HCT116 (cell line): ENCODE results near the gene C1QA. TPM values are rescaled to one million over a fixed set of nuclear protein-coding genes. Genes with fewer than 3 reads are reported as not detected.

Experiments
- ATAC-seq: fragments of 200-7000 bp; cut with Tn5 transposase; 2 replicates; pipeline ENCODE4 v1.9.1; 2020; ENCODE audit warnings: mild to moderate bottlenecking, moderate library complexity
- BruUV-seq: library from RNA; stranded (reverse); fragments of 400-500 nt; replicated peaks from 2 replicates; lab custom pipeline; 2021; lab: Mats Ljungman, UMichigan
- CTCF ChIA-PET: fragments of 300-600 bp; sonication (Branson Sonifier 250); formaldehyde crosslinking; loops from one replicate; lab custom pipeline; 2021; ENCODE audit warnings: antibody characterized with exemption; lab: Charles Lee
- POLR2A ChIA-PET: fragments of 300-600, 350-600 bp; sonication (Branson Sonifier 250); formaldehyde crosslinking; loops from one replicate; lab custom pipeline; 2021; ENCODE audit warnings: antibody characterized with exemption; lab: Charles Lee
- RAD21 ChIA-PET, 2 experiments: fragments of 300-600 bp; sonication (Branson Sonifier 250); formaldehyde crosslinking; loops; one replicate each; lab custom pipeline; 2023; ENCODE audit warnings: low total read pairs in 2 of 2; ENCODE audit not compliant: uncharacterized antibody in 2 of 2, unreplicated experiment in 2 of 2, low non-redundant PET in 1 of 2; lab: Charles Lee
- DNase-seq: peaks from one replicate; pipeline ENCODE4 v3.0.0-alpha.2; 2010; ENCODE audit warnings: low read depth, low spot score
- H2AFZ ChIP-seq: fragments of 200-600 bp; shearing (Covaris generic), sonication (generic); 2 replicates; pipeline ENCODE4 v1.6.1; 2017; ENCODE audit warnings: low read depth, mixed run types, mixed read lengths, antibody characterized with exemption, low read length; ENCODE audit not compliant: poor library complexity, severe bottlenecking
- H3K27ac ChIP-seq: 2 replicates; pipeline ENCODE4 v1.5.1; 2012; ENCODE audit warnings: low read depth, low read length
- H3K27me3 ChIP-seq: fragments of 200-600 bp; sonication (generic); 2 replicates; pipeline ENCODE4 v1.6.1; 2016; ENCODE audit warnings: mixed run types, low read length, mixed read lengths; ENCODE audit not compliant: insufficient read depth
- H3K36me3 ChIP-seq, 2 experiments: fragments of 200-500 bp in 1 of 2; fragments of 200-600 bp in 1 of 2; sonication (Bioruptor generic) in 1 of 2; sonication (generic) in 1 of 2; 2 replicates each; pipeline versions ENCODE4 v1.5.1 to v1.6.1; 2014 to 2016; ENCODE audit warnings: low read length in 2 of 2, inconsistent platforms in 1 of 2, mixed read lengths in 1 of 2, mixed run types in 1 of 2; ENCODE audit not compliant: insufficient read depth in 2 of 2, control insufficient read depth in 1 of 2
- H3K4me1 ChIP-seq, 2 experiments: fragments of 200-600 bp in 1 of 2; sonication (generic) in 1 of 2; 2 replicates each; pipeline versions ENCODE4 v1.5.1 to v1.6.1; 2012 to 2017; ENCODE audit warnings: low read length in 2 of 2, inconsistent platforms in 1 of 2, mild to moderate bottlenecking in 1 of 2, mixed read lengths in 1 of 2, mixed run types in 1 of 2, moderate library complexity in 1 of 2; ENCODE audit not compliant: insufficient read depth in 2 of 2, control insufficient read depth in 1 of 2
- H3K4me2 ChIP-seq: fragments of 200-600 bp; sonication (generic); 2 replicates; pipeline ENCODE4 v1.6.1; 2017; ENCODE audit warnings: mixed run types, low read length, mixed read lengths
- H3K4me3 ChIP-seq, 2 experiments: fragments of 200-600 bp in 1 of 2; sonication (generic) in 1 of 2; replicated peaks in 1 of 2; 2 replicates each; pipeline ENCODE4 v1.5.1; 2011 to 2016; ENCODE audit warnings: low read length in 2 of 2, control low read depth in 1 of 2, low read depth in 1 of 2, mild to moderate bottlenecking in 1 of 2, mixed read lengths in 1 of 2, mixed run types in 1 of 2
- H3K79me2 ChIP-seq: fragments of 200-600 bp; sonication (generic); 2 replicates; pipeline ENCODE4 v1.6.1; 2017; ENCODE audit warnings: mild to moderate bottlenecking, mixed run types, low read length, moderate library complexity, mixed read lengths; ENCODE audit not compliant: insufficient read depth
- H3K9ac ChIP-seq: fragments of 200-600 bp; sonication (generic); 2 replicates; pipeline ENCODE4 v1.6.1; 2016; ENCODE audit warnings: low read length, mixed read lengths
- H3K9me2 ChIP-seq: fragments of 200-600 bp; sonication (generic), shearing (Covaris generic); 2 replicates; pipeline ENCODE4 v1.6.1; 2017; ENCODE audit warnings: mixed run types, mild to moderate bottlenecking, moderate library complexity; ENCODE audit not compliant: insufficient read depth
- H3K9me3 ChIP-seq, 2 experiments: fragments of 200-500 bp in 1 of 2; fragments of 200-600 bp in 1 of 2; sonication (Bioruptor generic) in 1 of 2; sonication (generic) in 1 of 2; 2 replicates each; pipeline ENCODE4 v1.6.1; 2014 to 2017; ENCODE audit warnings: low read length in 2 of 2, mixed read lengths in 2 of 2, inconsistent platforms in 1 of 2, low read depth in 1 of 2, mild to moderate bottlenecking in 1 of 2, mixed run types in 1 of 2, moderate library complexity in 1 of 2; ENCODE audit not compliant: control insufficient read depth in 1 of 2, insufficient read depth in 1 of 2
- H4K20me1 ChIP-seq: fragments of 200-600 bp; sonication (generic), shearing (Covaris generic); 2 replicates; pipeline ENCODE4 v1.6.1; 2017; ENCODE audit warnings: mixed run types, mild to moderate bottlenecking, moderate library complexity; ENCODE audit not compliant: insufficient read depth
- ELF1 ChIP-seq: IDR thresholded peaks from 2 replicates; pipeline ENCODE4 v1.6.1; 2012; ENCODE audit warnings: low read depth, borderline replicate concordance
- EZH2 ChIP-seq: fragments of 200-600 bp; sonication (generic); IDR thresholded peaks from 2 replicates; pipeline ENCODE4 v1.6.1; 2017; ENCODE audit warnings: antibody characterized with exemption, mixed run types
- FOSL1 ChIP-seq: IDR thresholded peaks from 2 replicates; pipeline ENCODE4 v1.6.1; 2012; ENCODE audit warnings: low read depth
- MAX ChIP-seq: IDR thresholded peaks from 2 replicates; pipeline ENCODE4 v1.6.1; 2012
- RAD21 ChIP-seq: IDR thresholded peaks from 2 replicates; pipeline ENCODE4 v1.6.1; 2012; ENCODE audit warnings: low read depth, mild to moderate bottlenecking
- REST ChIP-seq: IDR thresholded peaks from 2 replicates; pipeline ENCODE4 v1.6.1; 2012; ENCODE audit warnings: low read depth
- SIN3A ChIP-seq: IDR thresholded peaks from 2 replicates; pipeline ENCODE4 v1.6.1; 2012; ENCODE audit warnings: low read depth
- SP1 ChIP-seq: IDR thresholded peaks from 2 replicates; pipeline ENCODE4 v1.6.1; 2012; ENCODE audit warnings: low read depth
- TCF7L2 ChIP-seq: IDR thresholded peaks from 2 replicates; pipeline ENCODE4 v1.7.0; 2011; ENCODE audit warnings: borderline replicate concordance, inconsistent platforms; ENCODE audit not compliant: insufficient read depth, insufficient read length; ENCODE audit errors: extremely low read depth
- YY1 ChIP-seq: IDR thresholded peaks from 2 replicates; pipeline ENCODE4 v1.6.1; 2011; ENCODE audit warnings: low read length, low read depth, moderate library complexity, mild to moderate bottlenecking; ENCODE audit not compliant: insufficient replicate concordance; ENCODE audit errors: extremely low read depth
- intact Hi-C: fragments of 100-400 bp; cut with micrococcal nuclease; formaldehyde crosslinking; loops from 2 replicates; pipeline ENCODE4 v1.10.0; 2022
- total RNA-seq: library from RNA; stranded (reverse); gene quantifications from one replicate; pipeline ENCODE4 v1.2.1, GENCODE V29; 2021; ENCODE audit not compliant: unreplicated experiment

C1QA gene
- total RNA-seq, 1 experiment from 2014 or later: 0.91 TPM

- intact Hi-C loops: no loop called here
- Histone ChIP-seq H3K27me3 (no peaks in the 10 kb centered on the region), H3K9me3 (no peaks in the 10 kb centered on the region), H3K9me2 (no peaks in the 10 kb centered on the region), H3K9ac (no peak overlapping the region), H3K79me2 (no peaks in the 10 kb centered on the region), H2AFZ (no peak overlapping the region), H4K20me1 (no peaks in the 10 kb centered on the region)
- BruUV-seq: no TSS peak
- DNase-seq: no peak
- POLR2A ChIA-PET: no interaction called here
- no peak for TF ChIP-seq MAX
- no peak for TF ChIP-seq EZH2
- no peak for TF ChIP-seq RAD21
- TF ChIP-seq, all 23 proteins: peak for 0
- ATAC-seq: no peak
- CTCF ChIA-PET: no interaction called here
- Histone ChIP-seq H3K4me2 (no peak overlapping the region), H3K4me1 (peaks cover 7 to 13% of the 10 kb centered on the region in 2 experiments), H3K27ac (no peak overlapping the region), H3K36me3 (no peaks in the 10 kb centered on the region), H3K4me3 (no peak overlapping the region)
- RAD21 ChIA-PET: no interaction called here
Observed at GRCh38 chr1:22592051-22592450, 44.4 kb upstream of the C1QA start.

GRCh38 chr1:22592919-22593790 lies 43.3 kb upstream of the C1QA start:
- Histone ChIP-seq H3K36me3 (no peaks in the 10 kb centered on the region), H3K4me3 (peak overlapping the region; percentile 18 to 39), H3K9ac (no peak overlapping the region), H3K27ac (no peak overlapping the region), H2AFZ (no peak overlapping the region), H3K79me2 (no peaks in the 10 kb centered on the region), H3K9me2 (no peaks in the 10 kb centered on the region), H3K4me2 (peak overlapping the region; percentile 69), H3K27me3 (no peaks in the 10 kb centered on the region), H4K20me1 (no peaks in the 10 kb centered on the region), H3K9me3 (no peaks in the 10 kb centered on the region), H3K4me1 (peaks cover 7 to 13% of the 10 kb centered on the region in 2 experiments)
- peak; percentile 23 for DNase-seq
- ATAC-seq: peak; percentile 95
- CTCF ChIA-PET: no interaction called here
- no TSS peak for BruUV-seq
- TF ChIP-seq REST (no peak), EZH2 (no peak), ELF1 (no peak), SP1 (no peak), YY1 (no peak), TCF7L2 (no peak), SIN3A (no peak), FOSL1 (no peak)
- intact Hi-C loops: no loop called here
- RAD21 ChIA-PET: no interaction called here
- POLR2A ChIA-PET: no interaction called here
